Activated T-cell treated with anti-CD3 and anti-CD28 coated beads for 1 hour (primary cell): ENCODE results near the gene UQCR11.

Experiments
- DNase-seq: peaks from one replicate; pipeline ENCODE4 v3.0.0-alpha.2; 2020; ENCODE audit warnings: low read depth

UQCR11 gene

GRCh38 chr19:1567116-1567847, 38.0 kb downstream of the UQCR11 start:
- no peak for DNase-seq

- DNase-seq, result no peak
These were observed 38.7 kb downstream of the UQCR11 start for GRCh38 chr19:1566392-1567115.

- DNase-seq, result no peak
These were observed 42.0 kb downstream of the UQCR11 start for GRCh38 chr19:1563251-1563650.

- no peak for DNase-seq
These were observed 43.9 kb downstream of the UQCR11 start for GRCh38 chr19:1561236-1561842.

- DNase-seq, result no peak
These were observed 44.9 kb downstream of the UQCR11 start for GRCh38 chr19:1560286-1560882.

- no peak for DNase-seq
These were observed 46.7 kb downstream of the UQCR11 start for GRCh38 chr19:1558552-1558951.

GRCh38 chr19:1556390-1557070, 48.7 kb downstream of the UQCR11 start:
- DNase-seq, result no peak

- no peak for DNase-seq
These were observed 49.5 kb downstream of the UQCR11 start for GRCh38 chr19:1555487-1556389.

- DNase-seq, result no peak
These were observed 50.3 kb downstream of the UQCR11 start for GRCh38 chr19:1554968-1555367.

- no peak for DNase-seq
These were observed 51.8 kb downstream of the UQCR11 start for GRCh38 chr19:1553415-1553814.

- DNase-seq, result no peak
These were observed 53.9 kb downstream of the UQCR11 start for GRCh38 chr19:1551068-1552040.

- no peak for DNase-seq
These were observed 55.8 kb downstream of the UQCR11 start for GRCh38 chr19:1549332-1549945.
